ENCODE data around the gene COL28A1.

DNA sequence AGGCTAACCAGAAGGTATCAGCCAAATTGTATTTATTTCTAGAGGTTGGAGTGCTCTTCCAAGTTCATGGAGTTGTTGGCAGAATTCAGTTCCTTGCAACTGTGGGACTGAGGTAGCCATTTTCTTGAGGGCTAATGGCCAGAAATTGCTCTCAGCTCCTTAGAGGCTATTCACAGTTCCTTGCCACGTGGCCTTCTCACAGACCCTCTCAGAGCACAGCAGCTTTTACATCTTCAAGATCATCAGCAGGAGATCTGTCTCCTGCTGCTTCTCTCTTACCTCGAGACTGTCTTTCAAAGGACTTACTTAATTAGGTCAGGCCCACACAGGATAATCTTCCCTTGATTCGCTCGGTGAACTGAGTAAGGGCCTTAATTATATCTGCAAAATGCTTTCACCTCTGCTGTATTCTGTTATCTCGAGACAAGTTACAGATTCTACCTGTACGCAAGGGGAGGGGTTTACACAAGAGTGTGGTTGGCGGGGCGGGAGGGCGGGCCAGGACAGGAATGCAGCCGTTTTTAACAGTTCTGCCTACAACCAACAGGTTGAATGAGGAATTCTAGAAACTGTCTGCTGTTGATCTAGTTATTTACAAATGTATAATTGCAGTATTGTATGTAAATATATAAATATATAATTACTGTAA is 46.0 kb upstream of the COL28A1 start:
- no peak for TF ChIP-seq POLR2A (IDR thresholded peaks at IDR 0.05)
- TF ChIP-seq, protein P1, sequence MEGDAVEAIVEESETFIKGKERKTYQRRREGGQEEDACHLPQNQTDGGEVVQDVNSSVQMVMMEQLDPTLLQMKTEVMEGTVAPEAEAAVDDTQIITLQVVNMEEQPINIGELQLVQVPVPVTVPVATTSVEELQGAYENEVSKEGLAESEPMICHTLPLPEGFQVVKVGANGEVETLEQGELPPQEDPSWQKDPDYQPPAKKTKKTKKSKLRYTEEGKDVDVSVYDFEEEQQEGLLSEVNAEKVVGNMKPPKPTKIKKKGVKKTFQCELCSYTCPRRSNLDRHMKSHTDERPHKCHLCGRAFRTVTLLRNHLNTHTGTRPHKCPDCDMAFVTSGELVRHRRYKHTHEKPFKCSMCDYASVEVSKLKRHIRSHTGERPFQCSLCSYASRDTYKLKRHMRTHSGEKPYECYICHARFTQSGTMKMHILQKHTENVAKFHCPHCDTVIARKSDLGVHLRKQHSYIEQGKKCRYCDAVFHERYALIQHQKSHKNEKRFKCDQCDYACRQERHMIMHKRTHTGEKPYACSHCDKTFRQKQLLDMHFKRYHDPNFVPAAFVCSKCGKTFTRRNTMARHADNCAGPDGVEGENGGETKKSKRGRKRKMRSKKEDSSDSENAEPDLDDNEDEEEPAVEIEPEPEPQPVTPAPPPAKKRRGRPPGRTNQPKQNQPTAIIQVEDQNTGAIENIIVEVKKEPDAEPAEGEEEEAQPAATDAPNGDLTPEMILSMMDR (IDR thresholded peaks at IDR 0.05): no peak
